ENCODE results near the gene RNF225. TPM values are rescaled to one million over a fixed set of nuclear protein-coding genes. Genes with fewer than 3 reads are reported as not detected.

RNF225 gene
- total RNA-seq, 1 experiment from 2014 or later: 1.8 TPM

DNA sequence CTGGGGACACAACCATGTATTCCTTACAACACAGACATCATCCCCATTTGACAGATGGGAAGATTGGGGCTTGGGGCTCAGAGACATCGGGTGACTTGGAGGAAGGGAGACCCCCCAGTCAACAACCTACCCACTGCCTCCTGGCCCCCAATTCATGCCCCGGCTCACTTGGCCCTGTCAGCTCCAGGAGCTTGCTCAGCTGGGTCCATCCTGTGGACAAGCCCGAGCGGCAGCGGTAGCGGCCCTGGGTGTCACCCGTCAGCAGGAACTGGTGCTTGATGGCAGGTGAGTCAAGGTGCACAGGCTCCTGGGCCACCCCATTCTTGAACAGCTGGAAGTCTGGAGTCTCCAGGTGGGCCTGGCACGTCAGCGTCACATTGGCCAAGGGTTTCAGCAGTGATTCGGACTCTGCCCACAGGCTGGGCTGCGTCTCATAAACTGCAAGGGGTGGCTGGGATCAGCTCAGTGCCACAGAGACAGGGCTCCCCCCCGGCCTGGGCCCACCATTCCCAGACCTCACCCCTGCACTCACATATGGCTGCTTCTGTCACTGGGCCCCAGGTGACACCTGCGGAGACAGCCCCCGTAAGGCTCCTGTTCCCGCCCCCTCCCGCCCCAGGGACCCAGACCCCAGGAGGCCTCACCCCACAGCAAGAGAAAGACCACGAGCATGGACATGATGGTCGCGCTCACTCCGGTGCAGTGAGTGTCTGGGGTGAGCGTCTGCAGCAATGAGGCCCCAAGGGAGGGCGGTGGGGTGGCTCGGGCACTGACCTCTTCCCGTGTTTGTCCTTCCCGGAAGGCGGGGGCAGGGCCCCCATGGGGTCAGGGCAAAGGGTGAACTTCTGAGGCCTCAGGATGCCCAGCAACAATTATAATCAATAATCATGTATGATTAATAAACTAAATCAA, 42.4 kb upstream of the RNF225 start, which contains the start of gene A1BG (continued):
- TF ChIP-seq, protein P1, sequence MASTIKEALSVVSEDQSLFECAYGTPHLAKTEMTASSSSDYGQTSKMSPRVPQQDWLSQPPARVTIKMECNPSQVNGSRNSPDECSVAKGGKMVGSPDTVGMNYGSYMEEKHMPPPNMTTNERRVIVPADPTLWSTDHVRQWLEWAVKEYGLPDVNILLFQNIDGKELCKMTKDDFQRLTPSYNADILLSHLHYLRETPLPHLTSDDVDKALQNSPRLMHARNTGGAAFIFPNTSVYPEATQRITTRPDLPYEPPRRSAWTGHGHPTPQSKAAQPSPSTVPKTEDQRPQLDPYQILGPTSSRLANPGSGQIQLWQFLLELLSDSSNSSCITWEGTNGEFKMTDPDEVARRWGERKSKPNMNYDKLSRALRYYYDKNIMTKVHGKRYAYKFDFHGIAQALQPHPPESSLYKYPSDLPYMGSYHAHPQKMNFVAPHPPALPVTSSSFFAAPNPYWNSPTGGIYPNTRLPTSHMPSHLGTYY (CRISPR knock-in tag; IDR thresholded peaks at IDR 0.05): no peak
- TF ChIP-seq JAZF1 (CRISPR knock-in tag; IDR thresholded peaks at IDR 0.05) (no peak), SMAD4 (CRISPR knock-in tag; IDR thresholded peaks at IDR 0.05) (no peak), SMAD3 (CRISPR knock-in tag; IDR thresholded peaks at IDR 0.05; ENCODE audit: borderline replicate concordance) (no peak), ESRRA (CRISPR knock-in tag; IDR thresholded peaks at IDR 0.05; ENCODE audit: borderline replicate concordance) (no peak)
- TF ChIP-seq, protein P2, sequence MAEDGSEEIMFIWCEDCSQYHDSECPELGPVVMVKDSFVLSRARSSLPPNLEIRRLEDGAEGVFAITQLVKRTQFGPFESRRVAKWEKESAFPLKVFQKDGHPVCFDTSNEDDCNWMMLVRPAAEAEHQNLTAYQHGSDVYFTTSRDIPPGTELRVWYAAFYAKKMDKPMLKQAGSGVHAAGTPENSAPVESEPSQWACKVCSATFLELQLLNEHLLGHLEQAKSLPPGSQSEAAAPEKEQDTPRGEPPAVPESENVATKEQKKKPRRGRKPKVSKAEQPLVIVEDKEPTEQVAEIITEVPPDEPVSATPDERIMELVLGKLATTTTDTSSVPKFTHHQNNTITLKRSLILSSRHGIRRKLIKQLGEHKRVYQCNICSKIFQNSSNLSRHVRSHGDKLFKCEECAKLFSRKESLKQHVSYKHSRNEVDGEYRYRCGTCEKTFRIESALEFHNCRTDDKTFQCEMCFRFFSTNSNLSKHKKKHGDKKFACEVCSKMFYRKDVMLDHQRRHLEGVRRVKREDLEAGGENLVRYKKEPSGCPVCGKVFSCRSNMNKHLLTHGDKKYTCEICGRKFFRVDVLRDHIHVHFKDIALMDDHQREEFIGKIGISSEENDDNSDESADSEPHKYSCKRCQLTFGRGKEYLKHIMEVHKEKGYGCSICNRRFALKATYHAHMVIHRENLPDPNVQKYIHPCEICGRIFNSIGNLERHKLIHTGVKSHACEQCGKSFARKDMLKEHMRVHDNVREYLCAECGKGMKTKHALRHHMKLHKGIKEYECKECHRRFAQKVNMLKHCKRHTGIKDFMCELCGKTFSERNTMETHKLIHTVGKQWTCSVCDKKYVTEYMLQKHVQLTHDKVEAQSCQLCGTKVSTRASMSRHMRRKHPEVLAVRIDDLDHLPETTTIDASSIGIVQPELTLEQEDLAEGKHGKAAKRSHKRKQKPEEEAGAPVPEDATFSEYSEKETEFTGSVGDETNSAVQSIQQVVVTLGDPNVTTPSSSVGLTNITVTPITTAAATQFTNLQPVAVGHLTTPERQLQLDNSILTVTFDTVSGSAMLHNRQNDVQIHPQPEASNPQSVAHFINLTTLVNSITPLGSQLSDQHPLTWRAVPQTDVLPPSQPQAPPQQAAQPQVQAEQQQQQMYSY (CRISPR knock-in tag; IDR thresholded peaks at IDR 0.05): no peak

DNA sequence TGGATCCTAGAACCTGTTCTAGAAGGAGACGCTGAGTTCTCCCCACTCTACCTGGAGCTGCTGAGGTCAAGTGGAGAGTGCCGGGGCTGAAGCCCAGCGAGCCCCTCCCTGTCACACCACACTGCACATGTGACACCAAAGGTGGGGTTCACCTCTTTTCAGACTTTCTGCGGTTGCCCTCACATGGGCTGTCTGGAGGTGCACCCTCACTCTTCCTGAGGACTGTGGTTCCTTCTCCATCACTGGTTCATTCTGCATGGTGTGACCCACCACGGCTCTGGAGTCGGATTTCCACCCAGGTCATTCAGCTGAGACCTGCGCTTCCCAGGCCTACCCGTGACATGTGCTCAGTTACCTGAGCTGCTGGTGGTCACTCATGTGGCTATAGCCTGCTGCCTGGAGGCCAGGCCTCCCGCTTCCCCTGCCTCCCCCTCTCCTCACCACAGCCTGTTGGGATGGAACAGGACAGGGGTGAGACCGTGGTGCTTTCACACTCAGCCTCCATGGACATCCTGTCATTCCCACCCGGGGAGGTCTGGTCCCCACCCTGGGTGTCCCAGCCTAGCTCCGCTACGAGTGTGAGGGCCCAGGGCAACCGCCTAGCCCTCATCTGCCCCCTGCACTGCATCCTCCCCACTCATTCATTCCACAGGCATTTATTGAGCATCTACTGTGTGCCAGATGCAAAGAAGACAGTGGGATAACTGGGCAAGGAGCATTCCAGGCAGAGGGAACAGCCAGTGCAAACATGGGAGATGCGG, 41.6 kb upstream of the RNF225 start:
- H3K27me3 Mint-ChIP-seq (ENCODE audit: low read depth): peaks cover 19% of the 10 kb centered on the region
- H3K4me3 Mint-ChIP-seq: no peak overlapping the region
- no peaks in the 10 kb centered on the region for H3K36me3 Mint-ChIP-seq
- CTCF ChIA-PET: interaction anchor here (1.2 to 2.5 kb wide), 2 partner anchors 11 to 14 kb away, joined by 3 to 11 read pairs; no protein-coding TSS in a partner anchor
- peaks cover 4% of the 10 kb centered on the region; the same call in 1 of the 2 replicates for H3K4me1 Mint-ChIP-seq
- ATAC-seq (no peak), DNase-seq (ENCODE audit: low spot score) (no peak)
- no peak overlapping the region for H3K27ac Mint-ChIP-seq
- POLR2A ChIA-PET: no interaction called here
- no peaks in the 10 kb centered on the region for H3K9me3 Mint-ChIP-seq
- no peak for TF ChIP-seq GTF2I (CRISPR knock-in tag; conservative IDR thresholded peaks at IDR 0.05)
- no peak for TF ChIP-seq ATF2 (CRISPR knock-in tag; IDR thresholded peaks at IDR 0.05; ENCODE audit: borderline replicate concordance, low read depth)
- TF ChIP-seq, protein P3, sequence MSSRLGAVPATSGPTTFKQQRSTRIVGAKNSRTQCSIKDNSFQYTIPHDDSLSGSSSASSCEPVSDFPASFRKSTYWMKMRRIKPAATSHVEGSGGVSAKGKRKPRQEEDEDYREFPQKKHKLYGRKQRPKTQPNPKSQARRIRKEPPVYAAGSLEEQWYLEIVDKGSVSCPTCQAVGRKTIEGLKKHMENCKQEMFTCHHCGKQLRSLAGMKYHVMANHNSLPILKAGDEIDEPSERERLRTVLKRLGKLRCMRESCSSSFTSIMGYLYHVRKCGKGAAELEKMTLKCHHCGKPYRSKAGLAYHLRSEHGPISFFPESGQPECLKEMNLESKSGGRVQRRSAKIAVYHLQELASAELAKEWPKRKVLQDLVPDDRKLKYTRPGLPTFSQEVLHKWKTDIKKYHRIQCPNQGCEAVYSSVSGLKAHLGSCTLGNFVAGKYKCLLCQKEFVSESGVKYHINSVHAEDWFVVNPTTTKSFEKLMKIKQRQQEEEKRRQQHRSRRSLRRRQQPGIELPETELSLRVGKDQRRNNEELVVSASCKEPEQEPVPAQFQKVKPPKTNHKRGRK (CRISPR knock-in tag; IDR thresholded peaks at IDR 0.05; ENCODE audit: borderline replicate concordance): no peak
- TF ChIP-seq ZNF396 (CRISPR knock-in tag; IDR thresholded peaks at IDR 0.05; ENCODE audit: borderline replicate concordance): no peak
- no peak for TF ChIP-seq ZNF671 (CRISPR knock-in tag; IDR thresholded peaks at IDR 0.05)
- no peak for TF ChIP-seq TCF7 (CRISPR knock-in tag; IDR thresholded peaks at IDR 0.05; ENCODE audit: low read depth)
- TF ChIP-seq FOXP1 (CRISPR knock-in tag; IDR thresholded peaks at IDR 0.05; ENCODE audit: borderline replicate concordance): no peak
- TF ChIP-seq PRRX2 (CRISPR knock-in tag; IDR thresholded peaks at IDR 0.05): no peak
- no peak for TF ChIP-seq ZNF219 (CRISPR knock-in tag; IDR thresholded peaks at IDR 0.05; ENCODE audit: borderline replicate concordance)
- no peak for TF ChIP-seq ZNF263 (CRISPR knock-in tag; IDR thresholded peaks at IDR 0.05; ENCODE audit: low read depth)
- TF ChIP-seq TP53 (CRISPR knock-in tag; IDR thresholded peaks at IDR 0.05): no peak
- TF ChIP-seq MYBL2 (CRISPR knock-in tag; IDR thresholded peaks at IDR 0.05): no peak
- TF ChIP-seq FOXK1 (CRISPR knock-in tag; IDR thresholded peaks at IDR 0.05): no peak
- no peak for TF ChIP-seq SMAD4 (CRISPR knock-in tag; IDR thresholded peaks at IDR 0.05)
- TF ChIP-seq NR3C1 (CRISPR knock-in tag; conservative IDR thresholded peaks at IDR 0.05; ENCODE audit: low read depth): no peak
- TF ChIP-seq EMX1 (CRISPR knock-in tag; IDR thresholded peaks at IDR 0.05): no peak
- TF ChIP-seq HMGA2 (CRISPR knock-in tag; IDR thresholded peaks at IDR 0.05): no peak
- TF ChIP-seq, protein P4, sequence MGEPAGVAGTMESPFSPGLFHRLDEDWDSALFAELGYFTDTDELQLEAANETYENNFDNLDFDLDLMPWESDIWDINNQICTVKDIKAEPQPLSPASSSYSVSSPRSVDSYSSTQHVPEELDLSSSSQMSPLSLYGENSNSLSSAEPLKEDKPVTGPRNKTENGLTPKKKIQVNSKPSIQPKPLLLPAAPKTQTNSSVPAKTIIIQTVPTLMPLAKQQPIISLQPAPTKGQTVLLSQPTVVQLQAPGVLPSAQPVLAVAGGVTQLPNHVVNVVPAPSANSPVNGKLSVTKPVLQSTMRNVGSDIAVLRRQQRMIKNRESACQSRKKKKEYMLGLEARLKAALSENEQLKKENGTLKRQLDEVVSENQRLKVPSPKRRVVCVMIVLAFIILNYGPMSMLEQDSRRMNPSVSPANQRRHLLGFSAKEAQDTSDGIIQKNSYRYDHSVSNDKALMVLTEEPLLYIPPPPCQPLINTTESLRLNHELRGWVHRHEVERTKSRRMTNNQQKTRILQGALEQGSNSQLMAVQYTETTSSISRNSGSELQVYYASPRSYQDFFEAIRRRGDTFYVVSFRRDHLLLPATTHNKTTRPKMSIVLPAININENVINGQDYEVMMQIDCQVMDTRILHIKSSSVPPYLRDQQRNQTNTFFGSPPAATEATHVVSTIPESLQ (CRISPR knock-in tag; IDR thresholded peaks at IDR 0.05): no peak
- no peak for TF ChIP-seq SOX15 (CRISPR knock-in tag; IDR thresholded peaks at IDR 0.05)
